ENCODE measurements around the gene TACC2.
"Not testable (repeated sequence)": the region's sequence is repeated elsewhere in the genome, so short reads cannot be mapped to it uniquely, and the experiment has no call there.

GRCh38 chr10:122075876-122076275 lies 86.9 kb downstream of the TACC2 start:
- TF ChIP-seq CTCF (IDR thresholded peaks at IDR 0.05; ENCODE audit: extremely low read depth in 1 of 2, insufficient read depth in 1 of 2, low read depth in 1 of 2, low read length in 2 of 2); POLR2A (IDR thresholded peaks at IDR 0.05; ENCODE audit: low read depth, low read length); EZH2 (IDR thresholded peaks at IDR 0.05; ENCODE audit: borderline replicate concordance, low read depth, low read length, severe bottlenecking); MYC (IDR thresholded peaks at IDR 0.05; ENCODE audit: low read depth, low read length); POLR2AphosphoS5 (IDR thresholded peaks at IDR 0.05; ENCODE audit: insufficient read depth, low read depth, low read length): not testable (repeated sequence)
